H1 (cell line): ENCODE results near the gene SKIDA1. TPM values are rescaled to one million over a fixed set of nuclear protein-coding genes. Genes with fewer than 3 reads are reported as not detected.

Source experiments
- CTCF ChIA-PET: fragments of 300-600 bp; sonication (Branson Sonifier 250); formaldehyde crosslinking; loops from one replicate; lab custom pipeline; 2021; ENCODE audit not compliant: partially characterized antibody; lab: Charles Lee
- POLR2A ChIA-PET: fragments of 300-600 bp; sonication (Branson Sonifier 250); formaldehyde crosslinking; loops from one replicate; lab custom pipeline; 2021; ENCODE audit warnings: inconsistent platforms; ENCODE audit not compliant: partially characterized antibody; lab: Charles Lee
- DNase-seq, 2 experiments: peaks; one replicate each; pipeline versions ENCODE4 v3.0.0 to v3.0.0-alpha.2; 2010 to 2022; ENCODE audit warnings: low spot score in 2 of 2, low read depth in 1 of 2, mixed read lengths in 1 of 2
- FAIRE-seq: peaks from 2 replicates; lab custom pipeline; 2011; peaks lifted over from hg19 to GRCh38; lab: Jason Lieb, UNC
- H2AFZ ChIP-seq: 2 replicates; pipeline ENCODE4 v1.8.1; 2012; ENCODE audit warnings: low read length, inconsistent platforms
- H2AK5ac ChIP-seq: 2 replicates; pipeline ENCODE4 v1.6.1; 2013; ENCODE audit warnings: low read depth, low read length
- H2BK120ac ChIP-seq: replicated peaks from 2 replicates; pipeline ENCODE3; 2013; ENCODE audit warnings: low read depth, low read length, inconsistent platforms
- H2BK12ac ChIP-seq: 2 replicates; pipeline ENCODE4 v1.6.1; 2013; ENCODE audit warnings: low read depth, low read length
- H2BK15ac ChIP-seq: 2 replicates; pipeline ENCODE4 v1.6.1; 2013; ENCODE audit warnings: low read length
- H2BK20ac ChIP-seq: 2 replicates; pipeline ENCODE4 v1.6.1; 2013; ENCODE audit warnings: low read length
- H2BK5ac ChIP-seq: 2 replicates; pipeline ENCODE4 v1.6.1; 2013; ENCODE audit warnings: low read depth, low read length
- H3K14ac ChIP-seq: 2 replicates; pipeline ENCODE4 v1.6.1; 2013; ENCODE audit warnings: inconsistent platforms; ENCODE audit not compliant: insufficient read length
- H3K18ac ChIP-seq: 2 replicates; pipeline ENCODE4 v1.6.1; 2013; ENCODE audit warnings: low read length; ENCODE audit errors: extremely low read depth
- H3K23ac ChIP-seq: 2 replicates; pipeline ENCODE4 v1.6.1; 2013; ENCODE audit warnings: inconsistent platforms; ENCODE audit not compliant: insufficient read length
- H3K23me2 ChIP-seq: 2 replicates; pipeline ENCODE4 v1.6.1; 2013; ENCODE audit warnings: low read depth, low read length
- H3K27ac ChIP-seq: 2 replicates; pipeline ENCODE4 v1.6.1; 2011; ENCODE audit warnings: low read depth, low read length, inconsistent platforms
- H3K27me3 ChIP-seq, 4 experiments: replicated peaks in 1 of 4; 1 replicate in 1 of 4; 2 replicates in 3 of 4; pipeline versions ENCODE4 v1.6.1 to v1.8.1; 2011 to 2013; ENCODE audit warnings: low read length in 3 of 4, mild to moderate bottlenecking in 3 of 4, inconsistent platforms in 2 of 4, mixed read lengths in 2 of 4, moderate library complexity in 1 of 4; ENCODE audit not compliant: control insufficient read depth in 3 of 4, insufficient read depth in 3 of 4; ENCODE audit errors: extremely low read depth in 1 of 4
- H3K36me3 ChIP-seq, 4 experiments: 2 replicates each; pipeline versions ENCODE4 v1.6.1 to v1.8.1; 2011 to 2013; ENCODE audit warnings: mild to moderate bottlenecking in 4 of 4, low read length in 3 of 4, moderate library complexity in 2 of 4, control low read depth in 1 of 4, inconsistent platforms in 1 of 4; ENCODE audit not compliant: insufficient read depth in 4 of 4, control insufficient read depth in 2 of 4
- H3K4ac ChIP-seq: replicated peaks from 2 replicates; pipeline ENCODE3; 2013; ENCODE audit warnings: low read length, low read depth, mixed read lengths, inconsistent platforms; ENCODE audit not compliant: insufficient read length
- H3K4me1 ChIP-seq, 4 experiments: replicated peaks in 1 of 4; 1 replicate in 1 of 4; 2 replicates in 3 of 4; pipeline versions ENCODE4 v1.6.1 to v1.8.1; 2011 to 2013; ENCODE audit warnings: low read length in 3 of 4, inconsistent platforms in 2 of 4, mixed read lengths in 1 of 4; ENCODE audit not compliant: insufficient read depth in 4 of 4, control insufficient read depth in 3 of 4
- H3K4me2 ChIP-seq, 2 experiments: 2 replicates each; pipeline versions ENCODE4 v1.6.1 to v1.8.1; 2011 to 2013; ENCODE audit warnings: low read depth in 2 of 2, low read length in 2 of 2, control low read depth in 1 of 2, inconsistent platforms in 1 of 2, mild to moderate bottlenecking in 1 of 2; ENCODE audit not compliant: insufficient read depth in 1 of 2
- H3K4me3 ChIP-seq, 4 experiments: fragments of 200-600, 300-600 bp in 1 of 4; sonication (generic), shearing (Covaris generic), sonication (Bioruptor Twin) in 1 of 4; 2 replicates each; pipeline versions ENCODE4 v1.5.1 to v1.8.1; 2011 to 2016; ENCODE audit warnings: low read length in 4 of 4, low read depth in 3 of 4, control low read depth in 2 of 4, inconsistent platforms in 2 of 4, mild to moderate bottlenecking in 2 of 4, mixed read lengths in 1 of 4, moderate library complexity in 1 of 4; ENCODE audit not compliant: insufficient read depth in 2 of 4; ENCODE audit errors: extremely low read depth in 1 of 4
- H3K56ac ChIP-seq: replicated peaks from 2 replicates; pipeline ENCODE3; 2013; ENCODE audit warnings: low read depth, mild to moderate bottlenecking, mixed read lengths, low read length, inconsistent platforms; ENCODE audit not compliant: insufficient read length
- H3K79me1 ChIP-seq: 2 replicates; pipeline ENCODE4 v1.6.1; 2013; ENCODE audit warnings: low read depth, low read length, control low read depth
- H3K79me2 ChIP-seq, 2 experiments: 2 replicates each; pipeline versions ENCODE4 v1.6.1 to v1.8.1; 2012 to 2013; ENCODE audit warnings: low read length in 2 of 2, mild to moderate bottlenecking in 2 of 2, inconsistent platforms in 1 of 2; ENCODE audit not compliant: insufficient read depth in 2 of 2, control insufficient read depth in 1 of 2
- H3K9ac ChIP-seq, 4 experiments: replicated peaks in 1 of 4; 1 replicate in 1 of 4; 2 replicates in 3 of 4; pipeline versions ENCODE4 v1.6.1 to v1.8.1; 2011 to 2013; ENCODE audit warnings: low read depth in 3 of 4, low read length in 3 of 4, control low read depth in 2 of 4, mild to moderate bottlenecking in 2 of 4, moderate library complexity in 2 of 4, inconsistent platforms in 1 of 4; ENCODE audit errors: extremely low read depth in 1 of 4
- H3K9me3 ChIP-seq, 2 experiments: 2 replicates each; pipeline versions ENCODE4 v1.6.1 to v1.8.1; 2012 to 2013; ENCODE audit warnings: mild to moderate bottlenecking in 2 of 2, moderate library complexity in 2 of 2, control low read depth in 1 of 2, inconsistent platforms in 1 of 2, low read depth in 1 of 2, low read length in 1 of 2, mixed read lengths in 1 of 2; ENCODE audit not compliant: insufficient read depth in 2 of 2
- H4K20me1 ChIP-seq, 2 experiments: replicated peaks in 1 of 2; 2 replicates each; pipeline versions ENCODE3 to v1.8.1; 2011 to 2013; ENCODE audit warnings: inconsistent platforms in 2 of 2, low read length in 2 of 2, mild to moderate bottlenecking in 1 of 2; ENCODE audit not compliant: insufficient read depth in 2 of 2, control insufficient read depth in 1 of 2
- H4K5ac ChIP-seq: 2 replicates; pipeline ENCODE4 v1.6.1; 2013; ENCODE audit warnings: low read length, low read depth, mixed read lengths, inconsistent platforms; ENCODE audit not compliant: insufficient read length
- H4K8ac ChIP-seq: 2 replicates; pipeline ENCODE4 v1.8.0; 2013; ENCODE audit warnings: mild to moderate bottlenecking, moderate library complexity, low read length, inconsistent platforms; ENCODE audit not compliant: insufficient read depth; ENCODE audit errors: extremely low read depth
- H4K91ac ChIP-seq: replicated peaks from 2 replicates; pipeline ENCODE3; 2013; ENCODE audit warnings: low read length, mixed read lengths, inconsistent platforms; ENCODE audit not compliant: insufficient read length
- CTCF ChIP-seq, 3 experiments: IDR thresholded peaks; 1 replicate in 2 of 3; 2 replicates in 1 of 3; pipeline versions ENCODE4 v1.5.1 to v1.6.1; 2011; ENCODE audit warnings: low read length in 3 of 3, mild to moderate bottlenecking in 3 of 3, inconsistent platforms in 2 of 3, low read depth in 1 of 3, moderate library complexity in 1 of 3; ENCODE audit not compliant: insufficient read depth in 1 of 3; ENCODE audit errors: control extremely low read depth in 1 of 3
- POU5F1 ChIP-seq: IDR thresholded peaks from 2 replicates; pipeline ENCODE4 v1.6.1; 2011; ENCODE audit warnings: low read depth, mild to moderate bottlenecking, low read length, moderate library complexity
- WGBS, 2 experiments: shearing (Covaris generic) in 1 of 2; methylation state at CpG; one replicate each; pipeline versions ENCODE4 v1.1.6 to v1.1.7; 2013 to 2015; ENCODE audit warnings: low lambda C conversion rate in 2 of 2, mixed read lengths in 2 of 2, inconsistent platforms in 1 of 2, low coverage in 1 of 2, missing lambda C conversion rate in 1 of 2; ENCODE audit not compliant: insufficient replicate concordance in 2 of 2, insufficient coverage in 1 of 2, insufficient read length in 1 of 2; ENCODE audit errors: extremely low coverage in 1 of 2, missing lambda C conversion rate in 1 of 2; 5-methylcytosine and 5-hydroxymethylcytosine counted together
- polyA plus RNA-seq, 7 experiments: library from polyadenylated mRNA; depleted of rRNA in 3 of 7; stranded (reverse) in 5 of 7; unstranded in 2 of 7; fragments of >200 nt in 5 of 7; fragments of 200-250 nt in 2 of 7; gene quantifications; 1 replicate in 5 of 7; 2 replicates in 1 of 7; 4 replicates in 1 of 7; pipeline versions ENCODE4 v1.2.1 to v1.2.3, GENCODE V29; 2011 to 2013; ENCODE audit warnings: missing spikeins in 2 of 7, mixed read lengths in 2 of 7
- total RNA-seq: library from RNA; stranded (reverse); fragmentation: NEBNext Ultra II Directional; extraction: Animal tissue kit (Norgen Biotek cat#: 25700); gene quantifications from 2 replicates; pipeline ENCODE4 v1.2.1, GENCODE V29; 2021

SKIDA1 gene
- total and polyA plus RNA-seq, 2 of the 8 experiments (the other 6 are each of a cell fraction or from before 2014, with no cell fraction given), result 1.5 to 8.0 TPM

- Histone ChIP-seq H4K91ac (no peak overlapping the region), H2AK5ac (no peak overlapping the region), H3K18ac (peak overlapping the region; percentile 26; the same call in 1 of the 2 replicates), H3K23me2 (peaks cover 21% of the 10 kb centered on the region), H4K8ac (no peak overlapping the region), H2AFZ (no peak overlapping the region), H2BK12ac (no peak overlapping the region), H3K4ac (no peak overlapping the region), H3K9ac (no peak overlapping the region), H3K27me3 (0 out of 7 replicates have a peak, but pooled peaks cover 0 to 3% (median 0%) of the 10 kb centered on the region in 4 experiments), H3K4me1 (peaks cover 16 to 34% (median 23%) of the 10 kb centered on the region in 4 experiments), H3K27ac (no peak overlapping the region), H3K4me2 (peak overlapping the region; percentile 33 to 97; a peak in 2 of 4 replicates), H2BK5ac (no peak overlapping the region), H3K9me3 (no peaks in the 10 kb centered on the region), H3K56ac (no peak overlapping the region), H2BK20ac (no peak overlapping the region), H3K4me3 (peak overlapping the region in 1 of 4 experiments; percentile 79; a peak in 1 of 8 replicates), H3K79me2 (peaks cover 0 to 8% of the 10 kb centered on the region in 2 experiments; a peak in 2 of 4 replicates), H3K79me1 (no peaks in the 10 kb centered on the region), H2BK15ac (no peak overlapping the region), H3K36me3 (no peaks in the 10 kb centered on the region), H3K23ac (no peak overlapping the region), H4K20me1 (no peaks in the 10 kb centered on the region), H2BK120ac (no peak overlapping the region), H4K5ac (peak overlapping the region; percentile 86), H3K14ac (no peak overlapping the region)
- ChIA-PET CTCF (interaction anchor here (0.7 to 3.6 kb wide), 6 partner anchors 13 to 244 kb away, joined by 3 to 17 read pairs (median 4); no protein-coding TSS in a partner anchor), POLR2A (interaction anchor here (0.6 to 17.3 kb wide), 5 partner anchors 12 to 375 kb away, joined by 4 to 352 read pairs (median 6); no protein-coding TSS in a partner anchor)
- DNase-seq (no peak), FAIRE-seq (no peak)
- 53% methylated on average over 1 of the region's 1 CpG; no CpG with 5 or more reads in 1 of the 2 experiments for WGBS, 2 experiments
- TF ChIP-seq POU5F1 (no peak), CTCF (IDR thresholded peaks at IDR 0.05; ENCODE audit: control extremely low read depth in 1 of 3, insufficient read depth in 1 of 3, low read depth in 1 of 3, low read length in 3 of 3) (peak in 2 of 3 experiments; percentile 10 to 16; a peak in 2 of 4 replicates)
Measured at GRCh38 chr10:21522631-21523406, 2.7 kb downstream of the SKIDA1 start.
